Endothelial cell (in vitro differentiated cells): ENCODE results near the gene OR2AG1. TPM values are rescaled to one million over a fixed set of nuclear protein-coding genes. Genes with fewer than 3 reads are reported as not detected.

Source experiments
- DNase-seq: peaks from one replicate; pipeline ENCODE4 v3.0.0; 2021; ENCODE audit warnings: low spot score
- H3K27ac Mint-ChIP-seq: one replicate; pipeline ENCODE4 v1.8.0; 2021; ENCODE audit warnings: mixed read lengths, inconsistent platforms; ENCODE audit not compliant: unreplicated experiment
- H3K27me3 Mint-ChIP-seq: one replicate; pipeline ENCODE4 v1.8.0; 2021; ENCODE audit warnings: mild to moderate bottlenecking, moderate library complexity, mixed read lengths, inconsistent platforms; ENCODE audit not compliant: unreplicated experiment
- H3K36me3 Mint-ChIP-seq: one replicate; pipeline ENCODE4 v1.8.0; 2021; ENCODE audit warnings: mild to moderate bottlenecking, low read depth, mixed read lengths, inconsistent platforms; ENCODE audit not compliant: unreplicated experiment
- H3K4me1 Mint-ChIP-seq: one replicate; pipeline ENCODE4 v1.8.0; 2021; ENCODE audit warnings: mild to moderate bottlenecking, mixed read lengths, inconsistent platforms; ENCODE audit not compliant: unreplicated experiment
- H3K4me3 Mint-ChIP-seq: one replicate; pipeline ENCODE4 v1.8.0; 2021; ENCODE audit warnings: mild to moderate bottlenecking, mixed read lengths, inconsistent platforms; ENCODE audit not compliant: unreplicated experiment
- H3K9me3 Mint-ChIP-seq: one replicate; pipeline ENCODE4 v1.8.0; 2021; ENCODE audit warnings: mixed read lengths, inconsistent platforms; ENCODE audit not compliant: unreplicated experiment
- CTCF ChIP-seq: fragments of 200-600 bp; sonication (generic); IDR thresholded peaks from one replicate; pipeline ENCODE4 v1.5.0; 2021; ENCODE audit warnings: antibody characterized with exemption; ENCODE audit not compliant: unreplicated experiment
- long read RNA-seq: library from polyadenylated mRNA; unstranded; transcript quantifications from one replicate; pipeline ENCODE4 v2.0.0, GENCODE V29; 2020; ENCODE audit not compliant: unreplicated experiment
- total RNA-seq: library from RNA; stranded (reverse); fragmentation: NEBNext Ultra II Directional; extraction: Animal tissue kit (Norgen Biotek cat#: 25700); gene quantifications from one replicate; pipeline ENCODE4 v1.2.1, GENCODE V29; 2021; ENCODE audit not compliant: unreplicated experiment

OR2AG1 gene, protein sequence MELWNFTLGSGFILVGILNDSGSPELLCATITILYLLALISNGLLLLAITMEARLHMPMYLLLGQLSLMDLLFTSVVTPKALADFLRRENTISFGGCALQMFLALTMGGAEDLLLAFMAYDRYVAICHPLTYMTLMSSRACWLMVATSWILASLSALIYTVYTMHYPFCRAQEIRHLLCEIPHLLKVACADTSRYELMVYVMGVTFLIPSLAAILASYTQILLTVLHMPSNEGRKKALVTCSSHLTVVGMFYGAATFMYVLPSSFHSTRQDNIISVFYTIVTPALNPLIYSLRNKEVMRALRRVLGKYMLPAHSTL
- not detected for total RNA-seq
- long read RNA-seq, result 0 reads

DNA sequence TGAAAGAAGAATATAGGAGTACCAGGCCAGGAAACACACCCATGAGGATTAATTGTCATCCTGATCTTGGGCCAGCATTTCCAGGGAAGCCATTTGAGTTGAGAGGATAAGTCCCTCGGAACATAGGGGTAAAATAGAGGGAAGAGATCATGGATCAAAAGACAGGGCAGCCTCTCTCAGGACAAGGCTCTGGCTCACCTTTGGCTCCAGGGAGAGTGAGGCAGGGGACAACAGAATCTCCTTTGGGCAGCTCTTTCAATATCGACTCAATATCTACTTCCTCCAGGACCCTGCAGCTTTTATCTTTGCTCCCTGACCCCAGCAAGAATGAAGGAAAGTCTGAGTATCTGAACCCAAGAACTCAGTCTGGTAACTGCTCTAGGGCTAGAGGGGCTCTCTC is at the start of gene OR2AG1:
TSS of gene OR2AG1 (plus strand) at position 301 of the 400 bp plus-strand sequence. CDS start 2,018 bp downstream, outside the sequence.
- Mint-ChIP-seq H3K27ac (no peak within 1 kb of the TSS), H3K27me3 (no peaks in the 10 kb centered on the region), H3K4me3 (no peak within 1 kb of the TSS), H3K36me3 (no peaks in the 10 kb centered on the region), H3K4me1 (no peaks in the 10 kb centered on the region), H3K9me3 (no peaks in the 10 kb centered on the region)
- no peak for TF ChIP-seq CTCF
- no peak for DNase-seq

DNA sequence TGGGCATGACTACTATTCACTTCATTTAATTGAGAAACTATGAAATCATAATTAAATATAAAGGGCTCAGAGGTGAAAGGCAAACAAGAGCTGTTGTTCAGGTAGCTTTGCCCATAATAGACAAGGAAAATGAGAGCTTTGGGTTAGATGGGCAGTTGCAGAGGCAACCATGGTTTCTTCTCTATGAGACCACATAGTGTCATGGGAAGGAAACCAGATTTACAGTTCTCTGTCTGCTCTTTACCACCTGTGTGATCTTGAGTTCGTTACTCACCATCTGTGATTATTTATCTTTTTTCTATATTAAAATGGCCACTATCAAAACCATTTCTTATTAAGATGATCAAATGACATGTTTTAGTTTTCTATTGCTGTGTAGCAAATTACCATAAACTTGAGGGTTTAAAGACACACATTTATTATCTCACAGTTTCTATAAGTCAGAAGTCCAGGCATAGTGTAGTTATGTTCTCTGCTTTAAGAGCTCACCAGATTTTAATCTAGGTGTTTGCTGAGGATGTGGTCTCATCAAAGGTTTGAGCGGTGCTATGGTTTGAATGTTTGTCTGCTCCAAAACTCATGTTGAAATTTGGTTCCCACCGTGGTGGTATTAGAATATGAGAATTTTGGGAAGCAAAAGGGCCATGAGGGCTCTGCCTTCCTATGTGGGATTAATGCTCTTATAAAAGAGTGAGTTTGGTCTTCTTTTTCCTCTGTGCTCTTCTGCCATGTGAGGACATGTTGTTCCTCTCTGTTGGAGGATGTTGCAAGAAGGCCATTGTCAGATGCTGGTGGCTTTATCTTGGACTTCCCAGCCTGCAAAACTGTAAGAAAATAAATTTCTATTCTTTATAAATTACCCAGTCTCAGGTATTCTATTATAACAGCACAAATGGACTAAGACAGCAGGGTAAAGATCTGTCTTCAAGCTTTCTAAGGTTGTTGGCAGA is 49.2 kb upstream of the OR2AG1 start:
- H3K4me3 Mint-ChIP-seq, result no peak overlapping the region
- no peaks in the 10 kb centered on the region for H3K36me3 Mint-ChIP-seq
- no peaks in the 10 kb centered on the region for H3K27me3 Mint-ChIP-seq
- no peak overlapping the region for H3K27ac Mint-ChIP-seq
- DNase-seq, result no peak
- no peaks in the 10 kb centered on the region for H3K9me3 Mint-ChIP-seq
- peaks cover 6% of the 10 kb centered on the region for H3K4me1 Mint-ChIP-seq
- no peak for TF ChIP-seq CTCF

DNA sequence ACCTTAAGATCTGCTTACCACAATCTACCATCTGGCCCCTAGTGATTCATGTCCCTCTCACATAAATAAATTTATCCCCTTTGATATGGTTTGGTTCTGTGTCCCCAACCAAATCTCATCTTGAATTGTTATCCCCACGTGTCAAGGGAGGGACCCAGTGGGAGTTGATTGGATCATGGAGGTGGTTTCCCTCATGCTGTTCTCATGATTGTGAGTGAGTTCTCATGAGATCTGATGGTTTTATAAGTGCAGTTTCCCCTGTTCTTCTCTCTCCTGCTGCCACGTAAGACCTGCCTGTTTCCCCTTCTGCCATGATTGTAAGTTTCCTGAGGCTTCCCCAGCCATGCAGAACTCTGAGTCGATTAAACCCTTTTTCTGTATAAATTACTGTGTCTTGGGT is 48.2 kb upstream of the OR2AG1 start:
- H3K27ac Mint-ChIP-seq, result no peak overlapping the region
- no peaks in the 10 kb centered on the region for H3K27me3 Mint-ChIP-seq
- H3K4me3 Mint-ChIP-seq, result no peak overlapping the region
- no peak for DNase-seq
- no peaks in the 10 kb centered on the region for H3K9me3 Mint-ChIP-seq
- no peaks in the 10 kb centered on the region for H3K36me3 Mint-ChIP-seq
- peaks cover 4% of the 10 kb centered on the region for H3K4me1 Mint-ChIP-seq
- TF ChIP-seq CTCF, result no peak

DNA sequence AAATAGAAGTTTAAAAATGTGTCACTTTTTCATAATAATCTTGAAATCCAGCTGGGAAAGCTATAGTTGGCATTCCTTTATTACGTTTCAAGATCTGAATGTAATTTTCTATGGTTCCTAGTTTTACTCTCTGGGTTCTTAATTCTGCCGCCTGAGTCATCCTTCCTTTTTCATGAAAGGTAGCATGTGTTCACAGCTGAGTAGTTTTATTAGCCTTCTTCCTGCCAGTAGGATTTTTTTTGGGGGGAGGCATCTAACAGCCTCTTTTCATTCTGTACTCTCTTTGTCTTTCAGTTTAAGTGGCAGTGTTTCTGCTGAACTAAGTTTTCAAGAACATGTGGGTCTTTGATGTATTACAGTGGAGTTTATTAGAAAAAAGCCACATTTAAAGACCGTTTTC is 47.5 kb upstream of the OR2AG1 start:
- no peak for TF ChIP-seq CTCF
- Mint-ChIP-seq H3K4me3 (no peak overlapping the region), H3K9me3 (no peaks in the 10 kb centered on the region), H3K4me1 (peaks cover 6% of the 10 kb centered on the region), H3K27me3 (no peaks in the 10 kb centered on the region), H3K27ac (no peak overlapping the region), H3K36me3 (no peaks in the 10 kb centered on the region)
- DNase-seq, result no peak
